NCI-H2029 treated with DMSO at 0.1 percent for 48 hours (cell line): Measurements from ENCODE around the gene TNK2.
"Not testable (repeated sequence)": the region's sequence is repeated elsewhere in the genome, so short reads cannot be mapped to it uniquely, and the experiment has no call there.

Experiments used
- DNase-seq: peaks from one replicate; lab custom pipeline; 2025; lab: John Stamatoyannopoulos, UW

Gene TNK2

DNA sequence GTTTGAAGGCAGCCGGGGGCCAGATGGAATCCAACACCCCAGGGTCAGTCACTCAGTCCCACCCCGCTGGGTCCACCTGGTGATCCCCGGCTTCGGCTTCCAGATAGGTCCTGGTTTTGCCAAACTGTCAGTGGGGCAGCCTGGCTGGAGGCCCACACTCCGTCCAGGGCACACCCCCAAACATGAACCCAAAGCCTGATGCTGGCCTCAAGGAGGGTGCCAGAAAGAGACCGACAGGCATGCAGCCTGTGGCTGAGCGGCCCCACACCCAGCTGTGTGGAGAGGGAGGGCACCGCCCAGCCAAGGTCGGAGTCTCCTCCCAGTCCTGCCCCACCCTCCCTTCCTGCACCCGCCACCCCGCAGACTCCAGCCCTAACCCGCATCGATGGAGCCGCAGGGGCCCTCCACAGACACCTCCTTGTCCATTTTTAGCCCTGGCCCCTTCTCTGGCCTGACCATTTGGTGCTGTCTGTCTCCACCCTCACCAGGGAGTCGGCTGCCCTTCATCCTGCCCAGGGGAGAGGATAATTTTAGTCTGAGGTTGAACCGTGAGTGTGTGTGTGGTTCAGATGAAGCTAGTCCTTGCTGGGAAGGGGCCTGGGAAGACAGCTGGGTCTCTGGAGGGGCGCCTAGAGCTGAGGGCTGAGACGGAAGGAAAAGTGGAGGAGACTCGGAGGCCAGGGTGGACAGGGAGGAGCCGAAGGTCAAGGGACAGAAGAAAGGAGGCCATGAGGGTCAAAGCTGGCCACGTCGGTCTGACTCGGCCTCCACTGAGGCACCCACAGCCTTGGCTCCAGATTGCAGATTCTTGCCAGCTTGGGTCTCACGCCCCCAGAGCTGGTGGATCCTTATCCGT lies 23.1 kb downstream of the TNK2 start:
- no peak for DNase-seq

DNA sequence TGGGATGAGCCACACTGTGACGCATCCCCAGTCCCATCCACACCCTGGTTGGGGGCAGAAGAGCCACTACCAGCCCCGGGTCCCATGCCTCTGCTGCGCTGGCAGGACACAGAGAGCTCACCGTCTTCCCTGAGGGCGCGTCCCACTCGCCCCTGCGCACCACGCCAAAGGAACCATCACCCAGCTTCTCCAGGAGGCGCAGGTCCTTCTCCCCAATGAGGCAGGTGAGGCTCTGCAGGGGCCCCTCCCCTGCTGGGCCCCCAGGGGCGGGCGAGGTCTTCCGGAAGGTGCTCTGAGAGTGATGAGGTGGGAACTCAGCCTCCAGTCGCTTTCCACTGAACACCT lies 23.7 kb downstream of the TNK2 start:
- no peak for DNase-seq

DNA sequence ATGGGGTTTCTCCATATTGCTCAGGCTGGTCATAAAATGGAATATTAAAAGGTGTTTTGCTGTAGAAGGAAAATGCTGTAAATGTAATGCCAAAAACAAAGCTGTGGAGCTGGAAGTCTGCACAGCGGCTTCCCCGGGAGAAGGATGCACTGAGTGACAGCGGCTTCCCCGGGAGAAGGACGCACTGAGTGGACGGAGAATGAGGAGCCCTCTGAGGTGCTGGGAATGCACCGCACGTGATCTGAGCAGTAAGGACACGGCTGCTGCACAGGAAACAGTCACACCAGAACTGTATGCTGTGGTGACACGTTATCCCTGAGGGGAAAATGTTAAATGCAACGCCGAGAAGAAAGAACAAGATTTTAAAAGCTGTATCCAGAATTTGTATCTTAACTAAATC lies 24.6 kb downstream of the TNK2 start:
- DNase-seq, result no peak

DNA sequence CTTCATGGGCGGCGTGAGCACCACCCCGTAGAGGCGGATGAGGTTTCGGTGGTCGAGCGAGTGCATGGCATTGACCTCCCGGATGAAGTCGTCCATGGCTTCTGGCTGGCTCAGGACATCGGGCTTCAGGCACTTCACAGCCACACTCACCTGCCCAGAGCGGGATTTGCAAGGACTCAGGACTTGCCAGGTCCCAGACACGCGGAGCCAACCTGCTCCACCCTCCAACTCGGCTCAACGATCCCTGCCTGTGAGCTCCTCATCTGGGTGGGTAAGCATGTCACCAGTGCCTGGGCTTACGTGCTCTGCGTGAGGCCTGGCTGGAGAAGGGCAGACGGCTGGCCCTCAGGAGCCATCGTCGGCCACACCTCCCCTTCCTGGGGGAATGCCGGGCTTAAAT lies 25.2 kb downstream of the TNK2 start:
- DNase-seq, result no peak

DNA sequence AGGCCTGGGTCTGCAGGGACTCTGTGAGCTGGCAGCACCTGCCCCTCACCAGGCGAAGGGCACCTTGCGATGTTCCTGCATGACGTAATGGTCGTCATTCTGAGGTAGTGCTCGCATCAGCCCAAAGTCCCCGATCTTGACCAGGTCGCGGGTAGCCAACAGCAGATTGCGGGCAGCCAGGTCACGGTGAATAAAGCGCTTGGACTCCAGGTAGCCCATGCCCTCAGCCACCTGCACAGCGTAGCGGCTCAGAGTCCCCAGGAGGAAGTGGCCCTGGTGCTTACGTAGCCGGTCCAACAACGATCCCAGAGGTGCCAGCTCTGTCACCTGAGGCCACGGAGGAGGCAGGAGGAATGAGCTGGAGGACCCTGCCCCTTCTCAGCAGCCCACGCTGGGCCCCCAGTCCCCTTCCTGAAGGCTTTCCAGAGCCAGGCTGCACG lies 26.3 kb downstream of the TNK2 start:
- no peak for DNase-seq

DNA sequence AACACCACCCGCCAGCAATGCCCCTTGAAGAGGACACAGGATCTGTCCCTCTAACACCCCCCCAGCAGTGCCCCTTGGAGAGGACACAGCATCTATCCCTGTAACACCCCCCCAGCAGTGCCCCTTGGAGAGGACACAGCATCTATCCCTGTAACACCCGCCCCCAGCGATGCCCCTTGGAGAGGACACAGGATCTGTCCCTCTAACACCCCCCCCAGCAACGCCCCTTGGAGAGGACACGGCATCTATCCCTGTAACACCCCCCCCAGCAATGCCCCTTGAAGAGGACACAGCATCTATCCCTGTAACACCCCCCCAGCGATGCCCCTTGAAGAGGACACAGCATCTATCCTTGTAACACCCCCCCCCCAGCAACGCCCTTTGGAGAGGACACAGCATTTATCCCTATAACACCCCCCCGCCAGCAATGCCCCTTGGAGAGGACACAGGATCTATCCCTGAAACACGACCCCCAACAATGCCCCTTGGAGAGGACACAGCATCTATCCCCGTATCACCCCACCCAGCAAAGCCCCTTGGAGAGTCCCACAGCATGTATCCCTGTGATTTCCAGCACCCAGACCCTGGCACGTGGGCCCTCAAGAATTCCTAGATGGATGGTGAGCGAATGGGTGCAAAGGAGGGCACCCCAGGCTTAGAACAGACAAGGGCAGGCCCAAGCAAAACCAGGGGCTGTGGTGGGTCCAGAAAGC lies 26.9 kb downstream of the TNK2 start:
- DNase-seq, result no peak

DNA sequence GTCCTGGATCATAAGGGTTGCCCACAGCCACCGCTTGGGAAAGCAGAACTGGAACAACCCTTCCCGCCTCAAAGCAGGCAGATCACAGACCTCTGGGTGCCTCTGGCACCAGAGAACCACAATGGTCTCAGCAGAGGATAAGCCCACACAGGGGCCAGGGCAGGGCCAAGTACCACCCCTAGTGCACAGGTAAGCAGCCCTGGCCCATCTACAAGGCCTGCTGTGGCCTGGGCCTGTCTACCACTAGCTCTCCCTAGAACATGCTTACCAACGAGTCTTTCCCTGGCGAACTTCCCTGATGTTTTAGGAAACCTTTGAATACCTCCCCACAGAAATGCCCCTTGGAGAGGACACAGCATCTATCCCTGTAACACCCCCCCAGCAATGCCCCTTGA lies 28.3 kb downstream of the TNK2 start:
- DNase-seq, result no peak

DNA sequence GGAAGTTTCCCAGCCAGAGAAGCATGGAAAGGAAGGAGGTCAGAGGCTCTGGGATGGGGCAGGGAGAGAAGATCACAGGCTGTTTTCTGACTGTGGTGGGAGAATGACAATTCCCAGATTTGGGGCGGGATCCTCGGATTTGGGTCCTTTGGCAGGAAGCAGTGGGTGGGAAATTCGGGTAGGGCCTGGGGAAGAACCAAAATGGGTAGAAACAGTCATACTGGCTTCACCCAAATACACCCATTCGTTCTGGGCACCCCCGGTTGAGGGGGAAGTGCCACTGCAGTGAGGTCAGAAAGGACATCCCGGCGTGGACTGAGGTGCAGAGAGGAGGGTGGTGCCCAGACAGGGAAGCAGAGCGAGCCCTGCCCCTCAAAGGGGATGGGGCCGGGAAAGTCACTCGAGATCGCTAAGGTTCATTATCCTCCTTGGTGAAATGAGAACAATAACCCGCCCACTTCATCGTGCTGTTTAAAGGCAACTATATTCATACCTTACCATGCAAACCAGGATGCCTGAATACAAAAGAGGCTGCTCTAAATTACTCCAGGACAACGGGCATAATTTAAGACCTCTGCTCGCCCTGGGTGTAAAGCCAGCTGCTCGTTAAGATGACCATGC lies 28.8 kb downstream of the TNK2 start:
- no peak for DNase-seq

DNA sequence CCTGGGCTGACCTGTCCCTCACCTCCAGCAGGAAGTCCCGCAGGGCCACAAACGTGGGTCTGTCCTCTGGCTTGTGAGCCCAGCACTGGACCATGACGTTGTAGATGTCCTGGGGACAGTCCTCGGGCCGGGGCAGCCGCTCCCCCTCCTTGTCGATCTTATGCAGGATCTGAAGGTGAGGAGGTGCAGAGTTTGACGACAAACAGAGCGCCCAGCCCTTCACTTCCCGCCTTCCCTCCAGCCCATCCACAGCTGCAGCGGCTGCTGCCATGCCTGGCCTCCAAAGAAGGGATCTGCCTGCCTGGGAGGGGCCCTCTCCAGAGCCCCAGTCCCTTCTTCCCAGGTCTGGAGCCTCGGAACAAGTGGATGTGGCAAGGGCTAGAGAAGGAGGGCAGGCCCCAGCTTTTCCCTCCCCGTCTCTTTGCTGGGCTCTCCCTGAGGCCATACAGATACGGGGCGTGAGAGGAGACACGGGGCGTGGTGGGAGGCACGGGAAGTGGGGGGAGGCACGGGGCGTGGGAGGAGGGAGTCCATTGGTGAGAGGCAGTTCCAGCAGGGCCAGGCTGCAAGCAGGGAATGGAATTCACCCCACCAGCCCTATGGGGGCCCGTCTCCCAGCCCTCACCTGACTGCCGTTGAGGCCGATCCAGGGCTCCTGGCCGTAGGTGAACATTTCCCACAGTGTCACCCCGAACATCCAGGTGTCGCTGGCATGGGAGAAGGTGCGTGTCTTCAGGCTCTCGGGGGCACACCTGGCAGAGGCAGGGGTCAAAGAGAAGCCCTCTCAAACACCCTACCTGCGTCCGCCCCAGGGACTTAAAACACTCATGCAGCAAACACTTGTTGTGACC lies 29.7 kb downstream of the TNK2 start:
- DNase-seq, result no peak

DNA sequence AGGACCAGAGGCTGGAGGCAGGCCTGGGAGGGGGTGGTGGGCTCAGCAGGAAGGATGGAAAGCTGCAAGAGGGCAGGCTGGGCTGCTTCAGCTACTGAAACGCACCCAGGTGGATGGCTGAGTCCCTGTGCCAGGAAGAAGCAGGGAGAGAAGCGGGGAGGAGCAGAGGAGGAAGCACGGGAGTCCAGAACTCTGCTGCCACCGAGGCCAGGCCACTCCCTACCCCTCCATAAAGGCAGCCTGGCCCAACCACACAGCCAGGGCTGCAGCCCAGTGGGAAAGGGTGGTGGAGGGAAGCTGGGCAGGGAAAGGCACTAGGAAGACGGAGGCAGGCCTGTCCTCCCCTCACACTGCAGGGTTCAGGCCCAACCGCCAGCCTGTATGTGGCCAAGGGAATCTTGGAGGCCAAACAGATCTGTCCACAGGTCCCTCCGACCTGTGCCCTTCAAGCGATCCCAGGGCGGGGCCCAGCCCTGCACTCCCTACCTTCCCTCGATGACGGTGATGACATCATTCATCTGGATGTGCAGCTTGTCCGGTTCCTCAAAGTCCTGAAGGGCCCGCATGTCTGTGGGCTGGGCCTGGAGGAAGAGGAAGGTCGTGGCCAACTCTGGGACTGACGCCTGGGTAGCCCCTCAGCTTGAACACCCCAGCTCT lies 30.5 kb downstream of the TNK2 start:
- DNase-seq, result no peak

DNA sequence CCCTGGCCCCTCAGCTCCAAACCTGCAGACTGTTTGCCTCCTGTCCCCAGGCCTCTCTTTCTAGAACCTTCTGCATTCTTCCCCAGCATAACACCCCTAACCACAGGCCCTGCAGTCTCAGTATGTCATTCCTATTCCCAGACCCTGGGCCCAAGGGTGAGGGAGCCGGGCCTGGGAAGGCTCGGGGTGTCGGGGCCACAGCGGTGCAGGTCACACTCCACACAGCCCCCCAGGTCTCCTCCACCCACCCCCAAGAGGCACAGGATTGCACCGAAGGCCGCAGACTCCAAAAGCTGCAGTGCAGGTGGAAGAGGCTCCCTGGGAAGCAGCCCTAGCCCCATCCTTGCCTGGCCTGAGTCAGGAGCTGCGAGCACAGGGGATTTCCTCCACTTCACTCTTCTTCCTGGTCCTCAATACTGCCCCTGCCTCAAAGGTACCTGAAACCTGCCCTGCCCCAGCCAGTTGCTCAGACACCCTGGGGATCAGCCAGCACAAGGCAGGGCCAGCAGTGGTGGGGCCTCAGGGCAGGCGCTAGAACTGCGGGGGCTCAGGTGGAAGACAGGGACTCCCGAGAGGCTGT lies 31.1 kb downstream of the TNK2 start:
- no peak for DNase-seq

DNA sequence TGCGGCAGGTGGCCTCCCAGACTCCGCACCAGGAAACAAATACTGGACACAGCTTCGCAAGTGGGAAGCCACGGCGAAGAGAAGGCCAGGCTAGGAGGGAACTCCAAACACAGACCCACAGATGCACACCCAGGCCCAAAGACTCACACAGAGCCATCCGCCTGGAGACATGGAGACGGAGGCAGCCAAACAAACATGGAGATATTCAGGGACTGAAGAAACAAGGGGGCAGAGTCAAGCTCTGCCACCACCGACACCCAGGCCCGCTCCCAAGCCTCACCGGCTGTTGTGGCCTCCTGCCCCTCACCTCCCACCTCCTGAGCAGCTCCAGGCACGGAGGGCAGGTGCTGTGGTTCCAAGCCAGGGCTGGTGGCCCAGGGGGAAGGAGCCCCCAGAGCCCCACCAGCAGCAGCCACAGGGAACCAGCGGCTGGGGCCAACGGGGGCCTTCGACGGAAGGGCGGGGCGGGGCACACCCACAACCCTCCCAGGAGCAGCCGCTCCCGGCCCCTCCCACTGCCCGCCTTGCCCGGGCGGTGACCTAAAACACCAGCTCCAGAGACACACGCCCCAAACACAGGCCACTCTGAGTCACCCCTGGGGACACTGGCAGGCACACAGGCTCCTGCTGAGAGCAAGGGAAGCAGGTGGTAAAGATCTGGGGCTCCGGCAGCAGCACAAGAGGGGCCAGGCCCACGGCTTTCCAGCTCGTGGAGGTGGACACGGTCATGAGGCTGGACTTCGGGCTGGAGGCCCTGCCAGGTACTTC lies 31.9 kb downstream of the TNK2 start:
- DNase-seq, result no peak

DNA sequence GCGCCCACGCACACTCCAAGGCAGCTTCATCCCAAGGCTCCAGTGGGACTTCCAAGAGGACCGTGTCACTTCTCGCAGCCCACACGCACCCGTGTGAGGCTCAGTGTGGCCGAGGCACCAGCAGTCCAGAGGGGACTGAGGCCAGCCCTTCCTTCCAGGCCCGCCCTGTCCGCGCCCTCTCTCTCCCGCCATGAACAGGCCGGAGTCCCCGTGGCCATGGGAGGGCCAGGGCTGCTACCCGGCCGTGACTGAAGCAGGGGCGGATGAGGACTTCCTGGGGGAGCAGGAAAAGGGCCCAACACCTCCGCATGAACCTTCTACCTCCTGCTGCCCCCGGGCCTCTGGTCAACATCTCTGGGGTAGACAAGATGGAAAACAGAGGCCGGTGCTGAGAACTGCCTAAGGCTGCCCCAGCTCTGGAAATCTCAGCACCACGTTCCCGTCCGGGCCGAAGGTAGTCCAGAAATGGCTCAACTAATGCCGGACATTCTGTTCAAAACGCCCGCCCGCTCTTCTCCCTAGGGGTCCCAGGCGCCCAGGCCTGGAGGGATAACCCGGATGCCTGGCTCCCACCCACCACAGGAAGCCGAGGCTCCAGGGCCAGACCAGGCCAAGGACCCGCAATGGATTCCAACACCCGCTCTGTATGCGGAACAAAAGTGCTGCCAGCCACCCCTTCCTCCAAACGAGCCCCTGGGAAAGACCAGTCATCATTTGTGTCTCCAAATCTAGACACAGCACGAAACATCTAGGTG lies 32.7 kb downstream of the TNK2 start:
- no peak for DNase-seq

DNA sequence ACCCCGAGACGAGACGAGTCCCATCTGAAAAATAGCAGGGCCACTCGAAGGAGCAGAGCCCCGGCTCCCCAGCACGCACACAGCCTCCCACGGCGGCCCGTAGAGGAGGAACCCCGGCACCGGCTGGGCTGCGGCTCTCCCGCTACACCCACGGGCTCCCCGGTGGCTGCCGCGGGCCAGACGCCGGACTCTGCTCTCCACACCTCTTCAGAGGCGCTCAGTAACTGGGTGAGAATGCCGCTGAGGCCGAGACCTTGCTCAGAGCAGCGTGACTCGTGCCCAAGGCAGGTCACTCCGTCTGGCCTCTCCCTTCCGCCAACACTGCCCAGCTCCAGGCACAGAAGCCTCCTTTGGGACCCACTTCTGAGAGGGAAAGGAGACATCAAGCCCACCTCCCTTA lies 34.4 kb downstream of the TNK2 start:
- no peak for DNase-seq

DNA sequence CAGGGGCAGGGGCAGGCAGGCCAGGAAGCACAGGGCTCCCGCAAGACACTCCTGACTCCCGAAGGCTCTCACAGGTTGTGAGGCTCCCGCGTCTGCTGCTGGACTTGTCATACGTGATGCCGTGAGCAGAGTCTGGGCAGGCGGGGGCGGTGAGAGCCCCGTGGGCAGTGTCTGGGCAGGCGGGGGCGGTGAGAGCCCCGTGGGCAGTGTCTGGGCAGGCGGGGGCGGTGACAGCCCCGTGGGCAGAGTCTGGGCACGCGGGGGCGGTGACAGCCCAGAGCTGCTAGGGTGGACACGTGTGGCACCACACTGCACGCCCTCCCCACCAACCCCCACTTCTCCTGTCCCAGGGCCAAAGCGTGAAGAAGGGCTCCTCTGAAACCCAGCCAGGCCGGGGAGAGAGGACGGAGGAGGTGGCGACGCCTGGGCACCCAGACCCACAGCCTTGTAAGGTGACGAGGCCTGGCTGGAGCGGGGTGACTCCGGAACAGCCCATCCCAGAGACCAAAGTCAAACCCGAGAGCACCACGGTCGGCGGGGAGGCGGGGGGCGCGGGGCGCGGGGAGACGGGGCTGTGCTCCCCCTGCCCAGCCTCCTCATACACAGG lies 35.0 kb downstream of the TNK2 start:
- DNase-seq, result no peak

DNA sequence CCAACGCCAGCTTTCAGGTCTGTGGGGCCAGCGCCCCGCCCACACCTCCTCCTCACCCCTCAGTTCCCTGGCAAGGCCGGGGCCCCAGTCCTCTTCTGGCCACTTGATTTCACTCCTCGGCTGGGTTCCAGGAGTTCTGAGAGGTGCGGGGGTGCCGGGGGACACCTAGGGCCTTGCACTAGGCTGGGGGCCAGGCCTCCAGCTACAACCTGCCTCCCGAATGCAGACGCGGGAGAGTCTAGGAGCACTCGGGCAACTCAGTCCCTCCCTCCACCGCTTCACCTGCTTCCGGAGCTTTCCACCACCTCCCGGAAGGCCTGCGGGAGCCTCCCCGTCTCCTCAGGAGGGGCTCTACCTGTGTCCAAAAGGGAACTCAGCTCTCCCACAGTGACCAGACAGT lies 35.6 kb downstream of the TNK2 start:
- DNase-seq, result no peak

DNA sequence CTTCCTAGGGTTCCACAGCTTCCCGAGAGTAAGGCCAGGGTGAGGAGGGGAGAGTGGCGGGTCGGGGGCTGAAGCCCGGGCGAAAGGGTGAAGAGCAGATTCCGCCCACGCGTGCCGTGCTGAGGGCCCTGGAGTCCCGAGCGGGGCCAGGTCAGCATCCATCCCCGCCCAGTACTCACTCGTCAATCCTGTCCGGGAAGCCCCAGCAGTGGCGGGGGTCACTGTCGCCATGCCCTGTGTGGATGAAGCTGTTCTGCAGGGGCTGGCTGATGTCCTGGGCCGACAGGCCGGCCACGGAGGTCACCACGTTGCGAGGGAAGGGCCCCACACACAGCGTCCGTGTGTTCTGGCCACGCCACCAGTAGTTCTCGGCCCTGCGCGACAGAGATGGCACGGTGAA lies 36.3 kb downstream of the TNK2 start:
- DNase-seq, result no peak

DNA sequence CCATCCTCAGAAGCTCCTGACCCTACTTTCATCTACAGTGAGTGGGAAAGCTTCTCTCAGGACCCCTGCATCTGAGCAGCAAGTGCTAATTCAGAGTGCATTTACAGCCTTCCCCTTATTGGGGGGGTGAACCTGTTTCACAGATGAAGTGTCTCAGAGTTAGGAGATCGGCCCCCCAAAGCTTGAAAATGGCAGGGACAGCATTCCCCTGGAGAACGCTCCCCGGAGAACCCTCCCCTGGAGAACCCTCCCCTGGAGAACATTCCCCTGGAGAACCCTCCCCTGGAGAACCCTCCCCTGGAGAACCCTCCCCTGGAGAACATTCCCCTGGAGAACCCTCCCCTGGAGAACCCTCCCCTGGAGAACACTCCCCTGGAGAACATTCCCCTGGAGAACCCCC lies 36.7 kb downstream of the TNK2 start:
- not testable (repeated sequence) for DNase-seq

DNA sequence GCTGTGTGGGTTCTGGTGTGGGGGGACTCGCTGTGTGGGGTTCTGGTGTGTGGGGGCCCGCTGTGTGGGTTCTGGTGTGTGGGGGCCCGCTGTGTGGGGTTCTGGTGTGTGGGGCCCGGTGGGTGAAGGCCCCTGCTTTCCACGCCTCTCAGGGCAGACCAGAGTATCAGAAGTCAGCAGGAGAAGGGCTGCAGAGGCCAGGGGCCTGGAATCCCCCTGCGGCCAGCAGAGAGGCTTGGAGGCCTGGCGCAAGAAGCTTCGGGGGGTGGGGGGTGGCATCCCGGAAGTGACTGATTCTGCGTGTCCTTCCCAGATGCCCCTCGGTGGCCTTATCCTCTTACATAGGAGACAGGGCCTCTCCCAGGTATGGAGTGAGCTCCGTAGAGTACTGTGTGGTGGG lies 37.4 kb downstream of the TNK2 start:
- no peak for DNase-seq
